Activated B cell treated with CpG ODN at 0.5 μM for 24 hours (primary cell): Measurements from ENCODE around the gene NPHS1. TPM values are rescaled to one million over a fixed set of nuclear protein-coding genes. Genes with fewer than 3 reads are reported as not detected.

Experiments used
- ATAC-seq: fragments of 200-7000 bp; cut with Tn5 transposase; one replicate; pipeline ENCODE4 v1.10.0; 2021; ENCODE audit warnings: low read depth, mild to moderate bottlenecking, moderate library complexity
- CTCF ChIA-PET: fragments of 350-600 bp; sonication (Branson Sonifier 250); formaldehyde crosslinking; loops from one replicate; lab custom pipeline; 2021; ENCODE audit warnings: antibody characterized with exemption; lab: Charles Lee
- POLR2A ChIA-PET: fragments of 350-600 bp; sonication (Branson Sonifier 250); formaldehyde crosslinking; loops from one replicate; lab custom pipeline; 2021; ENCODE audit warnings: antibody characterized with exemption; lab: Charles Lee
- DNase-seq: peaks from one replicate; pipeline ENCODE4 v3.0.0; 2022
- H3K27ac Mint-ChIP-seq: one replicate; pipeline ENCODE4 v1.8.0; 2020; ENCODE audit warnings: mixed read lengths
- H3K27me3 Mint-ChIP-seq: one replicate; pipeline ENCODE4 v1.8.0; 2021; ENCODE audit warnings: mixed read lengths
- H3K36me3 Mint-ChIP-seq: one replicate; pipeline ENCODE4 v1.8.0; 2021; ENCODE audit warnings: low read depth, mixed read lengths
- H3K4me1 Mint-ChIP-seq: one replicate; pipeline ENCODE4 v1.8.0; 2021; ENCODE audit warnings: mixed read lengths
- H3K4me3 Mint-ChIP-seq: one replicate; pipeline ENCODE4 v1.8.0; 2020; ENCODE audit warnings: mild to moderate bottlenecking, mixed read lengths
- H3K9me3 Mint-ChIP-seq: one replicate; pipeline ENCODE4 v1.8.0; 2020; ENCODE audit warnings: mixed read lengths
- intact Hi-C: fragments of 100-400 bp; cut with micrococcal nuclease; formaldehyde crosslinking; loops from one replicate; pipeline ENCODE4 v1.15.1; 2024
- total RNA-seq: library from RNA; stranded (reverse); gene quantifications from 2 replicates; pipeline ENCODE4 v1.2.3, GENCODE V29; 2022
- TF ChIP-seq, protein P1 (sequence below): fragments of 200-600 bp; IDR thresholded peaks from one replicate; pipeline ENCODE4 v1.8.0; 2022; ENCODE audit warnings: antibody characterized with exemption, mild to moderate bottlenecking

Gene NPHS1
- total RNA-seq, 1 donor from 2014 or later, result 0.18 TPM

GRCh38 chr19:35777961-35778360, 74.3 kb downstream of the NPHS1 start:
- POLR2A ChIA-PET, result no interaction called here
- no peak overlapping the region for H3K27ac Mint-ChIP-seq
- intact Hi-C loops, result loop anchor here (5.0 kb wide), 2 partner anchors 86 to 89 kb away; partner anchors contain the start of gene APLP1

DNA sequence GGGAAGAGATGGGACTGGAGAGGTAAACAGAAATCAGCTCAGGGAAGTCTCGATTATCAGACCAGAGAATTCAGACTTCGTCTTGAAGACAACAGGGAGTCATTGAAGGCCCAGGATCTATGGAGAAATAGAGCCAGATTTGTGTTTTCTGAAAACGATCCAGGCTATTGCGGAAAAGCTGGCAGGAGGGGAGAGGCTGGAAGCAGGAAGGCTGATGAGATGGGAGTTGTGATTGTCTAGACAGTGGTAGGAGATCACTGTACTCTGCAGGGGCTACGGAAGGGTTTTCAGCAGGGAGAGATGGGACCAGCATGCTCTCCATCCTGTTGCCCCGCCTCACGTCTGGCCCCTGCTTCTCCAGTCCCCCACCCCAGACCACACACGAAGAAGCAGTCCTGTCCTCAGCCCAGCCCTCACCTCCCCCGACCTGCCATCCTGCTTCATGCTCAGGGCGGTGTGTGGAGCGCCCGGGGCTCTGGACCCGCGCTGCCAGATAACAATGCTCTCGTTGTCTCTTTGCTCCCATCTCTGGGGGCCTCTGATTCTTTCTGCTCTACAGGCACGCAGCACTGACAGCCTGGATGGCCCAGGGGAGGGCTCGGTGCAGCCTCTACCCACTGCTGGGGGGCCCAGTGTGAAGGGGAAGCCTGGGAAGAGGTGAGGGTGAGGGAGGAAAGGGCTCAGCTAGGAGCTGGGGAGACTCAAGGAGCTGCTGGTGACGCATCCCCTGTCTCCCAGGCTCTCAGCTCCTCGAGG, 75.0 kb downstream of the NPHS1 start:
- peaks cover 6% of the 10 kb centered on the region for H3K36me3 Mint-ChIP-seq
- intact Hi-C loops, result loop anchor here (5.0 kb wide), 2 partner anchors 85 to 90 kb away; partner anchors contain the start of gene APLP1
- CTCF ChIA-PET, result no interaction called here
- H3K9me3 Mint-ChIP-seq, result no peaks in the 10 kb centered on the region
- no peak for ATAC-seq
- DNase-seq, result no peak
- TF ChIP-seq, protein P1, sequence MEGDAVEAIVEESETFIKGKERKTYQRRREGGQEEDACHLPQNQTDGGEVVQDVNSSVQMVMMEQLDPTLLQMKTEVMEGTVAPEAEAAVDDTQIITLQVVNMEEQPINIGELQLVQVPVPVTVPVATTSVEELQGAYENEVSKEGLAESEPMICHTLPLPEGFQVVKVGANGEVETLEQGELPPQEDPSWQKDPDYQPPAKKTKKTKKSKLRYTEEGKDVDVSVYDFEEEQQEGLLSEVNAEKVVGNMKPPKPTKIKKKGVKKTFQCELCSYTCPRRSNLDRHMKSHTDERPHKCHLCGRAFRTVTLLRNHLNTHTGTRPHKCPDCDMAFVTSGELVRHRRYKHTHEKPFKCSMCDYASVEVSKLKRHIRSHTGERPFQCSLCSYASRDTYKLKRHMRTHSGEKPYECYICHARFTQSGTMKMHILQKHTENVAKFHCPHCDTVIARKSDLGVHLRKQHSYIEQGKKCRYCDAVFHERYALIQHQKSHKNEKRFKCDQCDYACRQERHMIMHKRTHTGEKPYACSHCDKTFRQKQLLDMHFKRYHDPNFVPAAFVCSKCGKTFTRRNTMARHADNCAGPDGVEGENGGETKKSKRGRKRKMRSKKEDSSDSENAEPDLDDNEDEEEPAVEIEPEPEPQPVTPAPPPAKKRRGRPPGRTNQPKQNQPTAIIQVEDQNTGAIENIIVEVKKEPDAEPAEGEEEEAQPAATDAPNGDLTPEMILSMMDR, result no peak
- H3K4me3 Mint-ChIP-seq, result peak overlapping the region; percentile 47
- peaks cover 9% of the 10 kb centered on the region for H3K4me1 Mint-ChIP-seq
- no peak overlapping the region for H3K27ac Mint-ChIP-seq
- H3K27me3 Mint-ChIP-seq, result no peaks in the 10 kb centered on the region
- POLR2A ChIA-PET, result interaction anchor here (1.1 to 1.7 kb wide), 2 partner anchors 33 to 40 kb away, joined by 3 to 7 read pairs; no protein-coding TSS in a partner anchor

More at GRCh38 chr19:35777961-35778360, 74.3 kb downstream of the NPHS1 start:
- TF ChIP-seq, protein P1, result no peak
- no peak for ATAC-seq
- DNase-seq, result no peak
- H3K27me3 Mint-ChIP-seq, result no peaks in the 10 kb centered on the region
- no peaks in the 10 kb centered on the region for H3K9me3 Mint-ChIP-seq
- peaks cover 7% of the 10 kb centered on the region for H3K36me3 Mint-ChIP-seq
- H3K4me1 Mint-ChIP-seq, result peaks cover 9% of the 10 kb centered on the region
- no peak overlapping the region for H3K4me3 Mint-ChIP-seq
- CTCF ChIA-PET, result no interaction called here

DNA sequence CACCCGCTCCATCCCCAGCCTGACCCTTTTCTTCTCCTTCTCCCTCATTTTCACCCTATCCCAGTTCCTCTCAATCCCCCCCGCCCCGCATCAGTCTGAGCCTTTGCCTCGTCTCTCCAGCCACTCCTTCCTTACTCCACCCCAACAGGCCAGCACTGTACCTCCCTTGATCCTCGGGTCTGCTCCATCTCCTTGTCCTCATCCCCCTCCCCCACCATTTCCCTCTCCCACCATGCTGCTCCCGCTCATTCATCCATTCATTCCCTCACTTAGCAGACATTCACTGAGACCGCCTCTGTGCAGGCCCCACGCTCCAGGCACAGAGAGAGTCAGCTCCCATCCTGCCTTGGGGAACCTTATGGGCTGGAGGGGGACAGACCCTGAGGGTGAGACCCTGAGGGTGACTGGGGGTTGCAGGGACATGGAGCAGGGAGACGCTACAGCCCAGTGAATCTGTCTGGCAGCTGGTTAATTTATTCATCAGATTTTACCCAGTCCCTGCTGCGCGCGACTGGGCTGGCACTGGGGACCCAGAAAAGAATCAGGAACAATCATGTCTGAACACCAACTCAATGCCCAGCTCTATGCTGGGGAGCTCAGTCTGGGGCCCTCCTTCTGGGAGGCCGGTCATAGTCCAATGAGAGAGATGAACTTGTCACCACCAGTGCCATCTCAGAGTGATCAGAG, 76.1 kb downstream of the NPHS1 start:
- Mint-ChIP-seq H3K4me1 (peaks cover 9% of the 10 kb centered on the region), H3K9me3 (no peaks in the 10 kb centered on the region), H3K36me3 (peaks cover 3% of the 10 kb centered on the region), H3K4me3 (peak overlapping the region; percentile 78), H3K27me3 (no peaks in the 10 kb centered on the region), H3K27ac (no peak overlapping the region)
- intact Hi-C loops, result loop anchor here (5.0 kb wide), 2 partner anchors 84 to 91 kb away; partner anchors contain the start of gene APLP1
- POLR2A ChIA-PET, result interaction anchor here (1.1 to 1.7 kb wide), 2 partner anchors 32 to 39 kb away, joined by 3 to 7 read pairs; no protein-coding TSS in a partner anchor
- TF ChIP-seq, protein P1, result no peak
- CTCF ChIA-PET, result no interaction called here
- ATAC-seq (no peak), DNase-seq (no peak)

Other genes with a start within 250 kb of the NPHS1 start
- gene HAUS5, start 239.8 kb downstream of the NPHS1 start, total RNA-seq, result 31.5 and 36.1 TPM in 2 replicates
- gene RBM42, start 223.5 kb downstream of the NPHS1 start, total RNA-seq, result 73.6 and 76.1 TPM in 2 replicates
- 0.32 TPM in 1 of 2 replicates, not detected in the other for gene ETV2, start 210.8 kb downstream of the NPHS1 start, total RNA-seq
- 334 and 401 TPM in 2 replicates for gene COX6B1, start 204.2 kb downstream of the NPHS1 start, total RNA-seq
- not detected in 2 replicates for gene UPK1A, start 186.0 kb downstream of the NPHS1 start, total RNA-seq
- 16.4 and 21.4 TPM in 2 replicates for gene ZBTB32, start 147.9 kb downstream of the NPHS1 start, total RNA-seq
- 65.6 and 65.8 TPM in 2 replicates for gene KMT2B, start 134.5 kb downstream of the NPHS1 start, total RNA-seq
- gene IGFLR1, start 110.1 kb downstream of the NPHS1 start, total RNA-seq, result 130 and 133 TPM in 2 replicates
- 41.0 and 46.1 TPM in 2 replicates for gene U2AF1L4, start 107.1 kb downstream of the NPHS1 start, total RNA-seq
- 45.0 and 45.6 TPM in 2 replicates for gene PSENEN, start 106.9 kb downstream of the NPHS1 start, total RNA-seq
- gene LIN37, start 103.9 kb downstream of the NPHS1 start, total RNA-seq, result 12.2 and 14.3 TPM in 2 replicates
- not detected in 2 replicates for gene HSPB6, start 95.5 kb downstream of the NPHS1 start, total RNA-seq
- 43.7 and 60.5 TPM in 2 replicates for gene PROSER3, start 94.3 kb downstream of the NPHS1 start, total RNA-seq
- 9.3 and 15.0 TPM in 2 replicates for gene ARHGAP33, start 76.9 kb downstream of the NPHS1 start, total RNA-seq
- not detected in 2 replicates for gene PRODH2, start 39.7 kb downstream of the NPHS1 start, total RNA-seq
- gene KIRREL2, start 4.4 kb upstream of the NPHS1 start, total RNA-seq, result not detected in 2 replicates
- not detected in 2 replicates for gene APLP1, start 16.1 kb upstream of the NPHS1 start, total RNA-seq
- 120 and 143 TPM in 2 replicates for gene NFKBID, start 48.0 kb upstream of the NPHS1 start, total RNA-seq
- gene HCST, start 50.0 kb upstream of the NPHS1 start, total RNA-seq, result 2.9 and 3.5 TPM in 2 replicates
- gene TYROBP, start 55.8 kb upstream of the NPHS1 start, total RNA-seq, result 0.83 TPM in 1 of 2 replicates, not detected in the other
- 1.8 TPM in 2 replicates for gene LRFN3, start 83.9 kb upstream of the NPHS1 start, total RNA-seq
- gene SDHAF1, start 142.7 kb upstream of the NPHS1 start, total RNA-seq, result 20.3 and 21.9 TPM in 2 replicates
- gene SYNE4, start 156.3 kb upstream of the NPHS1 start, total RNA-seq, result 2.1 and 3.7 TPM in 2 replicates
- 32.7 and 39.7 TPM in 2 replicates for gene ALKBH6, start 161.7 kb upstream of the NPHS1 start, total RNA-seq
- gene CLIP3, start 180.4 kb upstream of the NPHS1 start, total RNA-seq, result 0.20 and 0.62 TPM in 2 replicates
- gene THAP8, start 201.8 kb upstream of the NPHS1 start, total RNA-seq, result 2.3 and 2.4 TPM in 2 replicates
- gene WDR62, start 202.4 kb upstream of the NPHS1 start, total RNA-seq, result 2.7 and 3.3 TPM in 2 replicates